Upper lobe of right lung (tissue), 1 donor: ENCODE results near the gene GRIK3. TPM values are rescaled to one million over a fixed set of nuclear protein-coding genes. Genes with fewer than 3 reads are reported as not detected.

ENCODE experiments used
- ATAC-seq: fragments of 200-7000 bp; cut with Tn5 transposase; one replicate; pipeline ENCODE4 v1.9.1; 2020; ENCODE audit warnings: mild to moderate bottlenecking, moderate library complexity
- DNase-seq: peaks from one replicate; pipeline ENCODE4 v3.0.0-alpha.2; 2020
- H3K27ac ChIP-seq: fragments of 200-600 bp; one replicate; pipeline ENCODE4 v1.8.0; 2022
- H3K27me3 ChIP-seq: fragments of 200-600 bp; one replicate; pipeline ENCODE4 v1.8.0; 2022; ENCODE audit warnings: mild to moderate bottlenecking
- H3K36me3 ChIP-seq: fragments of 200-600 bp; one replicate; pipeline ENCODE4 v1.8.0; 2022
- H3K4me1 ChIP-seq: fragments of 200-600 bp; one replicate; pipeline ENCODE4 v1.8.0; 2022
- H3K4me3 ChIP-seq: fragments of 200-600 bp; one replicate; pipeline ENCODE4 v1.8.0; 2022; ENCODE audit warnings: mild to moderate bottlenecking
- H3K9me3 ChIP-seq: fragments of 200-600 bp; one replicate; pipeline ENCODE4 v1.8.0; 2022
- CTCF ChIP-seq: fragments of 200-600 bp; IDR thresholded peaks from one replicate; pipeline ENCODE4 v1.8.0; 2022; ENCODE audit warnings: antibody characterized with exemption
- intact Hi-C: fragments of 100-400 bp; cut with DNase I; formaldehyde crosslinking; loops from one replicate; pipeline ENCODE4 v1.11.0; 2022
- total RNA-seq: library from RNA; stranded (reverse); fragmentation: NEBNext Ultra II Directional; extraction: Animal tissue kit (Norgen Biotek cat#: 25700); gene quantifications from one replicate; pipeline ENCODE4 v1.2.1, GENCODE V29; 2021
- donor health status: DM: no; HTN: yes; CAD: no; lungs with severe emphysema.

GRIK3 gene
- total RNA-seq, 1 donor from 2014 or later: not detected

GRCh38 chr1:37032660-37033354 is 1.5 kb downstream of the GRIK3 start:
- TF ChIP-seq CTCF: no peak
- intact Hi-C loops: no loop called here
- no peaks in the 10 kb centered on the region for H3K9me3 ChIP-seq
- H3K36me3 ChIP-seq: no peaks in the 10 kb centered on the region
- ATAC-seq (peak; percentile 7), DNase-seq (no peak)
- H3K27me3 ChIP-seq: peaks cover 94% of the 10 kb centered on the region
- no peak overlapping the region for H3K27ac ChIP-seq
- H3K4me3 ChIP-seq: no peak overlapping the region
- H3K4me1 ChIP-seq: no peaks in the 10 kb centered on the region

GRCh38 chr1:37031871-37032270 is 2.4 kb downstream of the GRIK3 start:
- no peak overlapping the region for H3K27ac ChIP-seq
- intact Hi-C loops: no loop called here
- H3K27me3 ChIP-seq: peaks cover 96% of the 10 kb centered on the region
- no peaks in the 10 kb centered on the region for H3K4me1 ChIP-seq
- ATAC-seq (no peak), DNase-seq (no peak)
- no peak overlapping the region for H3K4me3 ChIP-seq
- TF ChIP-seq CTCF: no peak
- H3K36me3 ChIP-seq: no peaks in the 10 kb centered on the region
- no peaks in the 10 kb centered on the region for H3K9me3 ChIP-seq

GRCh38 chr1:37031429-37031828 is 2.9 kb downstream of the GRIK3 start:
- intact Hi-C loops: no loop called here
- Histone ChIP-seq H3K4me1 (no peaks in the 10 kb centered on the region), H3K27me3 (peaks cover 92% of the 10 kb centered on the region), H3K27ac (no peak overlapping the region), H3K9me3 (no peaks in the 10 kb centered on the region), H3K4me3 (no peak overlapping the region), H3K36me3 (no peaks in the 10 kb centered on the region)
- no peak for TF ChIP-seq CTCF
- ATAC-seq (no peak), DNase-seq (no peak)

- no peak for DNase-seq
- no peak overlapping the region for H3K27ac ChIP-seq
- H3K36me3 ChIP-seq: no peaks in the 10 kb centered on the region
- no peak overlapping the region for H3K4me3 ChIP-seq
- intact Hi-C loops: no loop called here
- ATAC-seq: no peak
- H3K4me1 ChIP-seq: no peaks in the 10 kb centered on the region
- no peaks in the 10 kb centered on the region for H3K9me3 ChIP-seq
- TF ChIP-seq CTCF: no peak
- peaks cover 72% of the 10 kb centered on the region for H3K27me3 ChIP-seq
These were observed 5.2 kb downstream of the GRIK3 start for GRCh38 chr1:37028981-37029617.

- H3K27ac ChIP-seq: no peak overlapping the region
- TF ChIP-seq CTCF: no peak
- H3K36me3 ChIP-seq: no peaks in the 10 kb centered on the region
- H3K27me3 ChIP-seq: peaks cover 8% of the 10 kb centered on the region
- no peaks in the 10 kb centered on the region for H3K9me3 ChIP-seq
- ATAC-seq: no peak
- intact Hi-C loops: no loop called here
- H3K4me3 ChIP-seq: no peak overlapping the region
- no peak for DNase-seq
- H3K4me1 ChIP-seq: no peaks in the 10 kb centered on the region
These were observed 12.8 kb downstream of the GRIK3 start for GRCh38 chr1:37021502-37021901.
